HG03097 (cell line): ENCODE data around the gene TMEM35A.
"Not testable (repeated sequence)": the region's sequence is repeated elsewhere in the genome, so short reads cannot be mapped to it uniquely, and the experiment has no call there.

Experiments
- ATAC-seq: cut with Tn5 transposase; IDR thresholded peaks from one replicate; pipeline ENCODE4 v1.9.1; 2021; ENCODE audit not compliant: unreplicated experiment, low FRiP score

Gene TMEM35A, protein sequence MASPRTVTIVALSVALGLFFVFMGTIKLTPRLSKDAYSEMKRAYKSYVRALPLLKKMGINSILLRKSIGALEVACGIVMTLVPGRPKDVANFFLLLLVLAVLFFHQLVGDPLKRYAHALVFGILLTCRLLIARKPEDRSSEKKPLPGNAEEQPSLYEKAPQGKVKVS

DNA sequence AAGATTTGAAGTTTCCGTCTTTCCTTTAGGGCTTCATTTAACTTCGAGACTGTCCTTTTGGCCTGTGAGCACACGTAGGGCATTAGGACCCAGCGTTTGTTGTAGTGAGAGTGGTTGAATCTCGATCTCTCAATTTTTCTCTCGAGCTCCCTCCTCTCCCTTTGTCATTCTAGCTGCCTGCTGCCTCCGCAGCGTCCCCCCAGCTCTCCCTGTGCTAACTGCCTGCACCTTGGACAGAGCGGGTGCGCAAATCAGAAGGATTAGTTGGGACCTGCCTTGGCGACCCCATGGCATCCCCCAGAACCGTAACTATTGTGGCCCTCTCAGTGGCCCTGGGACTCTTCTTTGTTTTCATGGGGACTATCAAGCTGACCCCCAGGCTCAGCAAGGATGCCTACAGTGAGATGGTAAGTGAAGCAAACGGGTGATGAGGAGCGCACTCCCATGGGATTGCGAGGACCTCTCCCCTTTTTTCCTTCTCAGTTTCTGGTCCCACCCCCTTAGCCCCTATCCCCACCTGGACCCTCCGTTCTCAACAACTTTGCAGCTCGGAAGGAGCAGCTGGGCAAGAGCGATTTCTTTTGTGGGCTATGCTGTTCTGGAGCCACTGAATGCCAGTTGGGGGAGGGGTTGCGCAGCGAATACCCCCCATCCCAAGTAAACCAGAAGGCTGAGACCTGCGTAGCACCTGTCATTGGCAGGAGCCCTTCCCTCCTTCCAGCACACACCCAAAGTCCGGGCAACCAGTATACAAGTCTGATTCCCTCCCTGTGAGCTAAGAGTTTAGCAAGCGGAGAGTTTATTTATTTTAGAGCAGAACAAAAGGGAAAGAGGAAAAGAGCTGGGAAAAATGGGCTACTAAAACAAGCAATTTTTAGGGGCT, at the start of gene TMEM35A:
Gene TMEM35A, plus strand, starts transcription at position 164 of the 883 bp plus-strand sequence. Its CDS starts 124 bp downstream, at position 288.
- ATAC-seq: no peak

DNA sequence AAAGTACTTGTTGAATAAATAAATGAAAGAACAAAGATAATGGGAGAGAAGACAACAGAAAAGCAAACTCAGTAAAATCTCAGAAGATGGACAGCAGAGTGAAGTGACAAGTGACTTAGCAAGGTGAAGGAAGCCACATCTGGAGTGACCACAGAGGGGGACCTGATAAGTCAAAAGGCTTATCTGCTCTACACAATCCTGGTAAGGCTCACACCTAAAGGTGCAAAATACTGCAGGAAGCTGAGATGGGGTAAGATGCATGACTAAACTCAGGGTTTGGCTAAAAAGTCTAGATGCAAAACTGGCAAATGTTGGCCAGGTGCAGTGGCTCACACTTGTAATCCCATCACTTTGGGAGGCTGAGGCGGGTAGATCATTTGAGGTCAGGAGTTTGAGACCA, 49.0 kb upstream of the TMEM35A start:
- ATAC-seq: no peak

DNA sequence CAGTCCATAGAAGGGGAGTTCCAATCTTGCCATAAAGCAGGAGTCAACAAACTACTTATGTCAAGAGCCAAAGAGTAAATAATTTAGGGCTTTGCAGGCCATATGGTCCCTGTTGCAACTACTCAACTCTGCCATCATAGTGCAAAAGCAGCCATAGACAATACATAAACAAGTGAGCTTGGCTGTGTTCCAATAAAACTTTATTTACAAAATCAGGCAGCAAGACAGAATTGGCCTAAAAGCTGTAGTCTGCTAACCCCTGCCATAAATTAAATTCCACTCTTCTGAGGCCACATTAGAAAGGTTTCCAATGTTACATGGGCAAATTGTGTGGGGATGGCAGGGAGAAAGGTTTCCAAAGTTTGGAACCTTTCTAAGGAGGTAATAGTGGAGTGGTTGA, 41.4 kb upstream of the TMEM35A start:
- ATAC-seq: no peak

DNA sequence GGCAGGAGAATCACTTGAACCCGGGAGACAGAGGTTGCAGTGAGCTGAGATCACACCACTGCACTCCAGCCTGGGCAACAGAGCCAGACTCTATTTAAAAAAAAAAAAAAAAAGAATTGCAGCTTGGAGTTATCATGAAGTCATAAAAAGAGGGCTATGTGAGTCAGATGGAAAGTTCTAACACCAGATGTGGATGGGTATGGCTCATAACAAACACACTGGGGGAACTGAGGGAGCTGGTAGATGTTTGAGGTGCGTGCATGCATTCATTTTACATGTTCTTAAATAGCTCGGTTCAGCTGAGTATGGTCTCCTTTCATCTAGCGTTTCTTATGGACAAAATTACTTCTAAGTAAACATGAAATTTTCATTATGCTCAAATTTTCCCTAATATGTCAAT, 38.5 kb upstream of the TMEM35A start:
- no peak for ATAC-seq

DNA sequence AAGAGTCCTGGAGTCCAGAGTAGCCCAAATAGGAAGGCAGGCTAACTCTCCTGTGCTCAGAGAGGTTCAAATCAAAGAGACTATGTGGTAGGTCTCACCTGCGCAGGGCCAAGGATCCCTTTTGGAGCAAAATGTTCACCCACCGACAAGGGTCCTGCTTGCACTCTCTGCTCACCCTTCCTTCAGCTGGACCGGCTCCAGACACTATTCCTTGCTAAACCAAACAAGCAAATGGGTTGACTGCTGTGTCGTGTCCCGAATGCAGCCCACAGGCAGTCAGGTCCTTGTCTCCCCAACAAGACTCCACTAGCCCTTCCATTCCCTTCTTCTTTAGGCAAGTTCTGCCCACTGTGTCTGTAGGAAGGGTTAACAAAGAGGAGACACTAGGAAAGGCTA, 27.5 kb upstream of the TMEM35A start:
- ATAC-seq: peak; percentile 3

DNA sequence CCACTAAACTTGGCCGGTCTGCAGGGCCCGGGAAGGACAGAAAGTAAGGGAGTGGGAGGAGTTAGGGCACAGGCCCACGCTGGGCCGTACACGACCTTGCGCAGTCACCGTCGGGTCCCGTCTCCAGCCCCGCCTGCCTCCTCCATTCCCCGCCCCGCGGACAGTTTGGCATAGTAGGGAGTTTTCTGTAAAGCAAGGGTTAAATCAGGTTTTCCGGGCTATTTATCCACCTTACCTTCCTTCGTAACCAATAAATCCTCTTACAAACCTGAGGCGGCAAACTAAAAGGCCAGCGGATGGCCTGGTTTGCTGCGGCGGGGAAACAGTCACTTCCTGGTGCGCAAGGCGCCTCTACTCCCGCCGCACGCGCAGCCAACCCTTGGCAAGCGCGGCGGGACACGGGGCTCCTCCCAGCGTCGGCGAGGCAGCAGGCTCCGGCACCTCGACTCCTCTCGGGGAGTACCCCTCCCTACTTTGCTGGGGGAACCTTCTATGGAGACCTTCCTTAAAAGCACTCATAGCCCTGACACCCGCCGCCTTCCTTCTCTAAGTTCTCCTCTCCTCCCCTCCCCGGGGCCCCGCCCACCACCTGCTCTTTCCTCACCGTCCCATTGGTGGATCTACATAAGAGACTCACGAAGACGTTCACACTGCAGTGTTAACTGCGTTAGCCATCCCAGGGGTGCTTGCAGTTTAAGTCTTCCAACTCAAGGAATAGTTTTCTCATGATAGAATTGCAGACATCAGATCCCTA, 27.0 kb upstream of the TMEM35A start, which contains the start of gene TRMT2B:
Gene TRMT2B, minus strand, starts transcription at position 563 of the 754 bp plus-strand sequence. CDS start 9,822 bp downstream, outside the sequence.
- ATAC-seq: peak; percentile 87

DNA sequence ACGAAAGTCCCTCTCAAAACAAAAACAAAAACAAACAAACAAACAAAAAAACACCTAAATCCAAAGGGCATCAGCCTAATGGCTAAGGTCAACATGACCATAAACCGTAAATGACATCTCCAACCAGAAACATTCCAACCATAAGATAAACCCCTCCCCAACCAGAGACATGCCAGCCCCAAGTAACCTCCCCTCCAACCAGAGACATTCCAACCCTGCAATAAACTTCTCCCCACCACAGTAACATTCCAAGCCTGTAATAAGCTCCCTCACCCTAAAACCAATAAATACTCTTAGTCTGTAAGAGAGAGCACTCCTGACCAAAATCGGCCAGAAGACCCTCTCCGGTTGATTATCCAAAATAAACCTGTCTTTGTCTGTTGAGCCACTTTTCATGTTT, 22.1 kb upstream of the TMEM35A start:
- not testable (repeated sequence) for ATAC-seq

DNA sequence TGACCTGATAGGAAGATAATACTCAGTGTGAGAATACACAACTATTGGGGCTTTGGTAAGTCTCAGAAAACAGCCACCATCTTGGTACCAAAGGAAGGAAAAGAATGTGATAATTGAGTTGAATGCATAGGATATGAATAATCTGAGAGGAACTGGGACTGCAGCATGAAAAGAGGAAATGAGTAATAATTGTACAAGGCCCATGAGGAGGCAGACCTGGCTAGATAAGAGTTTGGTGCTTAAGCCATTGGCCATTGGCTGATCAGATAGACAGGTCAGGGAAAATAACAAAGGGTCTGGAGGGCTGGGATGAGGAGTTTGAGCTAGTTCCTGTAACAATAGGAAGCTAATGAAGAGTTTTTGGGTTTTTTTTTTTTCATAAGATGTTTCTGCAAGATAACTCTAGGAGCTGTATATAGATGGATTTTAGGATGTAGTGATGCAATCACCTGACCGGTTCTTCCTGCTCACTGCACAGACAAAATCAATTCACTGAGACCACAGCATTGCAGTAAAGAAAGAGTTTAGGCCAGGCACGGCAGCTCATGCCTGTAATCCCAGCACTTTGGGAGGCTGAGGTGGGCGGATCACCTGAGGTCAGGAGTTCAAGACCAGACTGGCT, 21.5 kb upstream of the TMEM35A start:
- ATAC-seq: peak; percentile 77

DNA sequence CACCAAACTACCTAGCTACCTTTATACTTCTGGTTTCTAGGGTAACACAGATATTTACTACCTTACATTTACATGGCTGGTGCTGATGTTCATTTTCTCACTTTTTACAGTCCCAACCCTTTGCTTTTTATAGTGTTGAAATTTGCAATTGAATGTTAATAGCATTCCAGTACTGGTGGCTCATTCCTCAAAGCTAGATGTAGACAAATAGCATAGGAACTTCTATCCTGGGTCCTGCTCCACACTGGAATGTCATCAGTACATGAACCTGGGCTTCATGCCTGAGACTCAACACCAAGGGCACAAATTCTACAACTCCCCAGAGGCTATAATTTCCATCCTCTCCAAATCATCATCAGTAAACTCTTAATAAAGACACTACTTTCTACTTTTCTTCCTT, 16.5 kb upstream of the TMEM35A start:
- no peak for ATAC-seq

DNA sequence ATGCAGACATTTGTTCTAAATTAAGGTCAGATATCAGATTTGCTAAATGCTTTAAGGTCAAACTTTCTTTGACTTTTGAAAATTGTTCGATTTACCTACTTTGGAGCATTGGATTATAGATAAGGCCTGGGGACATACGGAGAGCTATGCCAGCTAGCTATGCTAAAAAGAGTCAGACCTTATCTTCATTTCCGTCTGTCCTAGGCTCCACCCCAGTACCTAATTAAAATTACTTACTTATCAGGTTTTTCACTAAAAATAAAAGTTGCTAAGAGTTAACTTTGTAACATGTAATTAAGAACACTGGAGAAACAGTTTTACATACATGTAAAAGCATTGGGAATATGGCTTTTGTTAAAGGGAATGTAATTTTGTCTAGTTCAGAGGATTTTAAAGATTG, 7.1 kb upstream of the TMEM35A start:
- ATAC-seq: no peak

DNA sequence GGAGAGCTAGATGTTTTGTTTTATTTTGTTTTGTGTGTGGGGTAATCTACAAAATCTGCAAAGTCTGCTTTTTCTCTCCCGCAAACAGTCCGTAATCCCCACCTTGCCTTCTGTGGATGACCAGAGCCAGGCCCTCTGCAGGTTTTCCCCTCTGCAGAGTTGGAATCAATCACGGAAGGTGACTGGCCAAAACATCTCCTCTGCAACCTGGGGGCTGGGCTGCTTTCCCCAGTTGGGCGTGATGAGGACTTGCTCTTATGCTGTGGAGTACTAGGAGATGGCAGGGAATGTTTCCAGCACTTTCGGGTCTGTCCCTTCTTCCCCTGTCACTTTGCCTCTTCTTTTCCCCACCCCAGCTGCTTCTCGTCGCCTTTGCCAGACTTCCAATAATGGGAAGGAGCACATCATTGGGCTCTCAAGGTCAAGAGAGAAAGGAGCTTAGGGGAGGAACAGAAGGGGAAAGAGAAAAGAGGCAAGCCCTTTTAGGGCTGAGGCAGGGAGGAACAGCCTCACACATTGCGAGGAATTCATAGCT, 1.1 kb downstream of the TMEM35A start:
- no peak for ATAC-seq

DNA sequence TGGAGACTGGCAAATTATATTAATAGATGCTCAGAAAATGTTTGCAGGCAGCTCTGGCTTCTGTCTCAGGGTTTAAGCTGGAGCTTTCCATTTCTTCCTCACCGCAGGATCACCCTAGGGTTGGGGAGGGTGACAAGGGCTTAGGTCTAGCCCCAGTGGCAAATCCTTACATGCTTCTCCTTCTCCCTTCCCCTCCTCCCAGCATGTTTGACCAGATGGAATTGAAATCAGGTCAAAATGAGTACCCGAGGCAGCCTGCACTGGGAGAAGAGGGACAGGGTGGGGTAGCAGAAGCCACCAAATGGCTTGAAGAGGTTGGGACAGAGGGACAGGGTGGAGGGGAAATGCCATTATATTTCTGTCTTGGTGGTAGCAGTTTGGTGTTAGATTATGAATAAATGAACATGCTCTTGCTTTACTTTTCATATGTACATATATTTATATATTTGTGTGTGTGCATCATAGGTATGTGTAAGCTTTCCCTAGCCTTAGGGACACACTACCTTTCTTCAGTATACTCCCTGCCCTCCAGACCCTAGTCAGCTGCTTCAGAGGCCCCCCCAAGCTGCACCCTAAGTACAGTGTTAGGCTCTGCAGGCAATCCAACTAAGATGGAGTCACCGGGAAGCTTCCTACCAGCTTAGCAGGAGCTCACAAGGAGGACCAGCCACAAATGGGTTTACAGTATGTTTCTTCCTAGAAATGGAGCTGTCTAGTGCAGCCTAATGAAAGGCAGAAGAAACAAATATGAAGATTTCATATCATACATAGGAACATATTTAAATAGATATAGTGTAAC, 1.8 kb downstream of the TMEM35A start:
- no peak for ATAC-seq

DNA sequence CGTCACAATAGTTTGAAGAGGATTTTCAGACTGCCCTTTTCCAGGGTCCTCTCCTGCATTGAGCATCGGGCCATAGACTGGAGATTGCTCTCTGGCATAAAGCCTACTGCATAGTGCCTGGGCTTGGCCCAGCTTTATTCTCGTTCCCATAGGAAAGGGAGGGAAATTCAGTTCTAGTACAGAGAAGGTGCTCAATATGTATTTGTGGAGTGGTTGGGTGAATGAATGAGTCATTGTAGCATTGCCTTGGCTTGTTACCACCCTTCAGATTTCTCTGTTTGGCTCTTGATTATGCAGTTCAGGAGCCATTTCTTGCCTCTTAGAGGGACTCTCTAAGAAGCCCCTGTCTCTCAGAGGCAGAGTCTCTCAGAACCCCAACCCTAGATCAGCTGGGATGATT, 2.6 kb downstream of the TMEM35A start:
- ATAC-seq: no peak

DNA sequence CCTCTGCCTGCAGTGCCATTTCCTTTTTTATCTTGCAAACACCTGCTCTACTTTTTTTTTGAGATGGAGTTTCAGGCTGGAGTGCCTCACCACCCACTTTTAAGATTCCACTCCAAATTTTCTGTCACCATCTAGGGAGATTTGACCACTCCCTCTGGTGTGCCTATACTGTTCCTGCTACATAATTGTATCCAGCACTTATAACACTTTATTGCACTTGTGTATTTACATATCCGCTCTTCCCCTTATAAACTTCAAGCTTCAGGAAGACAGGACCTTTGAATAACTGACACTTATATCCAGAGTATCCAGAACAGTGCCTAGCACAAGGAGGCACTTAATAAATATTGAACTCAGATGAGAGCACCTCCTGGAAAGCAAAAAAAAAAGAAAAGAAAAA, 13.1 kb downstream of the TMEM35A start:
- ATAC-seq: no peak

DNA sequence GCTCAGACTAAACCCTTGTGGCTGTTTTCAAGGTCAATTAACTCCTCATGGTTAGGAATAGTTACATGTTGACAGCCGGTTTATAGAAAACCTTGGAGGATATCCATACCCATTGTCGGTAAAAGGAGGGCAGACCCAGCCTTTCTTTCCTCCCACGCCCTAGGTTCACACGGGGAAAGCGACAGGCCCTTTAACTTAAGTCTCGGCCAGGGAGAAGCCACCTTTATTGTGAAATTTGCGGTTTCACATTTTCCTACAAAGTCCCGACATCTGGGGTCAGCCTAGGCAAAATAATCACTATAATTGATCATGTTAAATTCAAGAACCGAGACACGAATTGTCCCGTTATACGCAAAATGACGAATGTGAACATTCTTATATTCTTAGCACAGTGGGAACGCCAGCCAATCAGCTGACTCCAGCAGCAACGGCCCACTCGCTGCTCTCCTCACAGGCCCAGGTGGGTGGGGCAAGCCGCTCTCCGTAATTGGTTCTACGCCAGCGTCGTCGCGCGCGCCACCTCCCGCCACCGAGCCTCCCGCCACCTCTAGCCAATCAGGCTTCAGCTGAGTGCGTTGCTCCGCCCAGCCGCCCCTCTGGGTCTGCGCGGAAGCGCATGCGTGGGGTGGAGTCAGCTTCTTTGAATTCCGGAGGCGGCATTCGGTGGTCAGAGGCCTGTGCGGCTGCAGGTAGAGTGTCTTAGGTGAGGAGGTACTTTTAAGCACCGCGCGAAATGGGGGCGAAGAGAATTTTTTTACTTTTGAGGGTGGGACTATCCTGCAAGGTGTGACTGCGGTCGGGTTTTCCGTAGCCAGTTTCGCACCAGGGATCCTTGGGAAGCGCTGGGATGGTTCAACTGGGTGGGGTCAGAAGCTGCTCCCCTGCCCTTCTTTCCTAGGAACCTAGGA, 19.1 kb downstream of the TMEM35A start, which contains the start of gene CENPI:
Gene CENPI, plus strand, starts transcription at position 659 of the 908 bp plus-strand sequence. CDS start 2,867 bp downstream, outside the sequence.
- ATAC-seq: peak; percentile 99

DNA sequence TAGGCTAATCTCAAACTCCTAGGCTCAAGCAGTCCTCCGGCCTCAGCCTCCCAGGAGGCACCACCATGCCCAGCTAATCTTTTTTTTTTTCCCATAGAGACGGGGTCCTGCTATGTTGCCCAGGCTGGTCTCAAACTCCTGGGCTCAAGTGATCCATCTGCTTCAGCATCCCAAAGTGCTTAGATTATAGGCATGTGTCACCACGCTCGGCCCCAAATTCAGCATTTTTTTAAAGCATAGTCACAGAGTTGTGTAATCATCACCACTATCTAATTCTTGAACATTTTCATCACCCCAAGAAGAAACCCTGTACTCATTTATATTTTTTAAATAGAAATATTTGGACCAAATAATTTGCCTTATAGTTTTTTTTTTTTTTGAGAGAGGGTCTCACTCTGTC, 29.6 kb downstream of the TMEM35A start:
- ATAC-seq: no peak

DNA sequence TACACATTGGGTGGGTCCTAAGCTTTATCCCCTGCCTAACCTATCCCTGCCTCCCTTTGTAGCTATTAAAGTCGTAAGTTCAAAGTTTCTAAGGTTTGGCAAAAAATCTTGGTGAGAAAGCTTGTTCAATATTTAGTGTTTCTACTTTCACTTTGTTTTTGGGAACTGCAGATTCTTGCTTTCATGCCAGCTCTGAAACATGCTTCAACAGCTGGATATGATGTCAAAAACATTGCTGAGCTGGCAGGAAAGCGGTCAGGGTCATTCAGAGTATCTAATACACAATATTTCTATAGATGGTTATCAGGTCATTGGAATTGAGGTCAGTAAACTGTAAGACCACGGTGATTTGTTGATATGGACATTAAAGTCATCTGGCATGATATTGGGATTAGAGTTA, 39.0 kb downstream of the TMEM35A start:
- no peak for ATAC-seq

DNA sequence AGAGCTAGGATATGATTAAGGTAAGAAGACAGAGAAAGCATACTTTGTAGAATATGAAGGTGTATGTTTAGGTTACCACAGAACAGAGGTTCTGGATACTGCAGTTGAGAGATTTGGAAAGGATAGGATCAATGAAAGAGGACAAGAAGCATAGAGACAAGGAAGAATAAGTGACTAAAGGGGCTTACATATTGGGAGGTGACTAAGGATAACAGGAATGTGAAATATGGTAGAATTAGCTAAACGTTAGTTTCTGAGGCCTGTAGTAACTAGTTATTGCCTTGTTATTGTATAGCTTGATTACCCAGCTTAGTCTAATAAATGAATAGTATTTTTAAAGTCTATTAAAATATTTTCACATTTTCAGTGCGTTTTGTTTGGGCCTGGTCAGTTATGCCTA, 57.6 kb downstream of the TMEM35A start:
- no peak for ATAC-seq
